Measurements from ENCODE around the gene KDM6B.
"Not testable (repeated sequence)": the region's sequence is repeated elsewhere in the genome, so short reads cannot be mapped to it uniquely, and the experiment has no call there.

Gene KDM6B

GRCh38 chr17:7854078-7854777 is 20.2 kb downstream of the KDM6B start:
- no peak for DNase-seq

GRCh38 chr17:7854851-7855659 is 21.0 kb downstream of the KDM6B start, which contains the start of gene TMEM88:
TSS of gene TMEM88 (plus strand) at chr17:7855066. CDS start at chr17:7855075, 9 bp downstream.
- DNase-seq: no peak

GRCh38 chr17:7855660-7856010 is 21.6 kb downstream of the KDM6B start:
- no peak for DNase-seq

- DNase-seq: peak; percentile 98
These were observed 22.2 kb downstream of the KDM6B start for GRCh38 chr17:7856011-7856810.

- DNase-seq: peak; percentile 100
These were observed 23.0 kb downstream of the KDM6B start, which contains the start of gene NAA38 for GRCh38 chr17:7856811-7857712. TSS of gene NAA38 (minus strand) at chr17:7857559. CDS start at chr17:7857463, 96 bp downstream.

GRCh38 chr17:7857713-7858521 is 23.9 kb downstream of the KDM6B start, which contains the start of gene CYB5D1:
TSS of gene CYB5D1 (plus strand) at chr17:7858003. CDS start at chr17:7858135, 132 bp downstream.
- peak; percentile 98 for DNase-seq

- DNase-seq: peak; percentile 82
These were observed 24.4 kb downstream of the KDM6B start for GRCh38 chr17:7858522-7858810.

GRCh38 chr17:7859028-7859427 is 25.0 kb downstream of the KDM6B start:
- DNase-seq: no peak

GRCh38 chr17:7862692-7863437 is 28.8 kb downstream of the KDM6B start:
- peak; percentile 73 for DNase-seq

- DNase-seq: not testable (repeated sequence)
These were observed 30.4 kb downstream of the KDM6B start for GRCh38 chr17:7864384-7864783.

GRCh38 chr17:7864995-7865650 is 31.1 kb downstream of the KDM6B start:
- peak; percentile 30 for DNase-seq

GRCh38 chr17:7867881-7868329 is 33.9 kb downstream of the KDM6B start:
- DNase-seq: peak; percentile 72

- no peak for DNase-seq
These were observed 39.0 kb downstream of the KDM6B start for GRCh38 chr17:7873051-7873450.

GRCh38 chr17:7875804-7876370 is 41.9 kb downstream of the KDM6B start:
- DNase-seq: no peak

- DNase-seq: no peak
These were observed 44.2 kb downstream of the KDM6B start for GRCh38 chr17:7878234-7878633.

GRCh38 chr17:7880076-7880868 is 46.3 kb downstream of the KDM6B start:
- peak; percentile 61 for DNase-seq

- DNase-seq: peak; percentile 60
These were observed 47.4 kb downstream of the KDM6B start for GRCh38 chr17:7881276-7882054.

GRCh38 chr17:7882068-7882467 is 48.1 kb downstream of the KDM6B start:
- DNase-seq: no peak
